ENCODE results near the gene CHRNB4.

DNA sequence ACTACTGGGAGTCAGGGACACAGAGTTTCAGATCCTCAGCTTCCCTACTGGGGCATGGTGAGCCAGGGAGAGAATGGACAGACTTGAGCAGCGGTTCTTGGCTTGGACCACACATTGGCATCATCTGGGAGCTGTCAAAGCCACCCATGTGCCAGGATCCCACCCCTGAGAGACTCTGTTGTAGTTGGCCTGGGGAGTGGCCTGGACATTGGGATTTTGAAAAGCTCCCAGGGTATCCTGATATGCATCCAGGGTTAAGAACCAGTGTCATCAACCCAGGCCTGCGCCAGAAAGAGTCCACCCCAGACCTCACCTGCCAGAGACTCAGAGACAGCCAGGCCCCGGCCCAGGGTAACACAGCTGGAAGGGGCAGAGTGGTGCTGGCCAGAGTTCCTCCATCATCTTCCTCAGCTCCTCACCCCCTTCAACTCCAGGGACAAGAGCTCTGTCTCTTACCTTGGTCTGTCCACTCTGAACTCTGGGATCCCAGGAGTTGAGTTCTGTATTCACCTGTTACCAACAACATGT lies 33.0 kb upstream of the CHRNB4 start:
- TF ChIP-seq, protein P1, sequence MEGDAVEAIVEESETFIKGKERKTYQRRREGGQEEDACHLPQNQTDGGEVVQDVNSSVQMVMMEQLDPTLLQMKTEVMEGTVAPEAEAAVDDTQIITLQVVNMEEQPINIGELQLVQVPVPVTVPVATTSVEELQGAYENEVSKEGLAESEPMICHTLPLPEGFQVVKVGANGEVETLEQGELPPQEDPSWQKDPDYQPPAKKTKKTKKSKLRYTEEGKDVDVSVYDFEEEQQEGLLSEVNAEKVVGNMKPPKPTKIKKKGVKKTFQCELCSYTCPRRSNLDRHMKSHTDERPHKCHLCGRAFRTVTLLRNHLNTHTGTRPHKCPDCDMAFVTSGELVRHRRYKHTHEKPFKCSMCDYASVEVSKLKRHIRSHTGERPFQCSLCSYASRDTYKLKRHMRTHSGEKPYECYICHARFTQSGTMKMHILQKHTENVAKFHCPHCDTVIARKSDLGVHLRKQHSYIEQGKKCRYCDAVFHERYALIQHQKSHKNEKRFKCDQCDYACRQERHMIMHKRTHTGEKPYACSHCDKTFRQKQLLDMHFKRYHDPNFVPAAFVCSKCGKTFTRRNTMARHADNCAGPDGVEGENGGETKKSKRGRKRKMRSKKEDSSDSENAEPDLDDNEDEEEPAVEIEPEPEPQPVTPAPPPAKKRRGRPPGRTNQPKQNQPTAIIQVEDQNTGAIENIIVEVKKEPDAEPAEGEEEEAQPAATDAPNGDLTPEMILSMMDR (IDR thresholded peaks at IDR 0.05; ENCODE audit: low read depth, low read length, missing input control) = no peak
- TF ChIP-seq SP1 (IDR thresholded peaks at IDR 0.05) = no peak
- TF ChIP-seq, protein P2, sequence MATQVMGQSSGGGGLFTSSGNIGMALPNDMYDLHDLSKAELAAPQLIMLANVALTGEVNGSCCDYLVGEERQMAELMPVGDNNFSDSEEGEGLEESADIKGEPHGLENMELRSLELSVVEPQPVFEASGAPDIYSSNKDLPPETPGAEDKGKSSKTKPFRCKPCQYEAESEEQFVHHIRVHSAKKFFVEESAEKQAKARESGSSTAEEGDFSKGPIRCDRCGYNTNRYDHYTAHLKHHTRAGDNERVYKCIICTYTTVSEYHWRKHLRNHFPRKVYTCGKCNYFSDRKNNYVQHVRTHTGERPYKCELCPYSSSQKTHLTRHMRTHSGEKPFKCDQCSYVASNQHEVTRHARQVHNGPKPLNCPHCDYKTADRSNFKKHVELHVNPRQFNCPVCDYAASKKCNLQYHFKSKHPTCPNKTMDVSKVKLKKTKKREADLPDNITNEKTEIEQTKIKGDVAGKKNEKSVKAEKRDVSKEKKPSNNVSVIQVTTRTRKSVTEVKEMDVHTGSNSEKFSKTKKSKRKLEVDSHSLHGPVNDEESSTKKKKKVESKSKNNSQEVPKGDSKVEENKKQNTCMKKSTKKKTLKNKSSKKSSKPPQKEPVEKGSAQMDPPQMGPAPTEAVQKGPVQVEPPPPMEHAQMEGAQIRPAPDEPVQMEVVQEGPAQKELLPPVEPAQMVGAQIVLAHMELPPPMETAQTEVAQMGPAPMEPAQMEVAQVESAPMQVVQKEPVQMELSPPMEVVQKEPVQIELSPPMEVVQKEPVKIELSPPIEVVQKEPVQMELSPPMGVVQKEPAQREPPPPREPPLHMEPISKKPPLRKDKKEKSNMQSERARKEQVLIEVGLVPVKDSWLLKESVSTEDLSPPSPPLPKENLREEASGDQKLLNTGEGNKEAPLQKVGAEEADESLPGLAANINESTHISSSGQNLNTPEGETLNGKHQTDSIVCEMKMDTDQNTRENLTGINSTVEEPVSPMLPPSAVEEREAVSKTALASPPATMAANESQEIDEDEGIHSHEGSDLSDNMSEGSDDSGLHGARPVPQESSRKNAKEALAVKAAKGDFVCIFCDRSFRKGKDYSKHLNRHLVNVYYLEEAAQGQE (IDR thresholded peaks at IDR 0.05) = no peak
- no peak for TF ChIP-seq GABPA (IDR thresholded peaks at IDR 0.05 in 1 of 2, conservative IDR thresholded peaks at IDR 0.05 in 1 of 2)
- TF ChIP-seq, protein P3, sequence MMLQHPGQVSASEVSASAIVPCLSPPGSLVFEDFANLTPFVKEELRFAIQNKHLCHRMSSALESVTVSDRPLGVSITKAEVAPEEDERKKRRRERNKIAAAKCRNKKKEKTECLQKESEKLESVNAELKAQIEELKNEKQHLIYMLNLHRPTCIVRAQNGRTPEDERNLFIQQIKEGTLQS (IDR thresholded peaks at IDR 0.05) = no peak
- no peak for TF ChIP-seq JUND (IDR thresholded peaks at IDR 0.05)
- TF ChIP-seq, protein P4, sequence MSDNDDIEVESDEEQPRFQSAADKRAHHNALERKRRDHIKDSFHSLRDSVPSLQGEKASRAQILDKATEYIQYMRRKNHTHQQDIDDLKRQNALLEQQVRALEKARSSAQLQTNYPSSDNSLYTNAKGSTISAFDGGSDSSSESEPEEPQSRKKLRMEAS (IDR thresholded peaks at IDR 0.05) = no peak
- no peak for TF ChIP-seq RAD21 (IDR thresholded peaks at IDR 0.05)
- no peak for TF ChIP-seq FOXA1 (IDR thresholded peaks at IDR 0.05)
- TF ChIP-seq TAF1 (conservative IDR thresholded peaks at IDR 0.05) = no peak
- TF ChIP-seq RXRA (IDR thresholded peaks at IDR 0.05) = no peak
- TF ChIP-seq YY1 (IDR thresholded peaks at IDR 0.05) = no peak
